Sigmoid colon (tissue), 4 donors: ENCODE measurements around the gene ADARB1.

ENCODE experiments used
- CTCF ChIP-seq, 4 experiments: fragments of 450-650 bp in 3 of 4; fragments of 200-600 bp in 1 of 4; IDR thresholded peaks; one replicate each; pipeline ENCODE4 v1.5.1; 2016 to 2019; ENCODE audit warnings: antibody characterized with exemption in 4 of 4, mild to moderate bottlenecking in 3 of 4, moderate library complexity in 2 of 4
- EP300 ChIP-seq, 4 donors: sonication (generic); formaldehyde crosslinking; IDR thresholded peaks; one replicate each; pipeline ENCODE4 v1.6.1; 2017; ENCODE audit warnings: antibody characterized with exemption in 4 of 4
- POLR2A ChIP-seq, 2 donors: fragments of 450-650 bp; IDR thresholded peaks; one replicate each; pipeline ENCODE4 v1.6.1; 2016; ENCODE audit warnings: antibody characterized with exemption in 2 of 2, mild to moderate bottlenecking in 2 of 2, moderate library complexity in 2 of 2
- POLR2AphosphoS5 ChIP-seq, 4 donors: sonication (generic); formaldehyde crosslinking; IDR thresholded peaks; one replicate each; pipeline ENCODE4 v1.6.1; 2017; ENCODE audit warnings: antibody characterized with exemption in 4 of 4

GRCh38 chr21:45029298-45029947, 45.0 kb upstream of the ADARB1 start:
- TF ChIP-seq EP300 (IDR thresholded peaks at IDR 0.05) (no peak), POLR2A (IDR thresholded peaks at IDR 0.05) (no peak), POLR2AphosphoS5 (IDR thresholded peaks at IDR 0.05) (no peak), CTCF (IDR thresholded peaks at IDR 0.05) (no peak)
